ENCODE measurements around the gene KRT36.

DNA sequence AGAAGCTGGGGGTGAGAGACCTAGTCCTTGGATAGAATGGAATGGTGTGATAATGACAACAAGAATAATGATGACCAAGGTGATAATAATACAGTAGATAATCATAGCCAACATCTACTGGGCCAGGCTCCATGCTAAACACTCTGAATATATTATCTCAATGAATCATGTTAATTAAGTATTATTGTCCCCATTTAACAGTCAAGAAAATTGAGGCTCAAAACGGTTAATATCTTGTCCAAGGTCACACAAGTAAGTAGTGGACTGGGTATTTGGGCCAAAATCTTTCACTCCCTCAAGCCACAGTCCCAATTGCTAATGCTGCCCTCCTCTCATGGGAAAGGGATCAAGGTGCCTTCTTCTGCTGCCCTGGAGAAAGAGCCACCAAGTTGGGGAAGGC is 42.3 kb upstream of the KRT36 start:
- TF ChIP-seq POLR2A (IDR thresholded peaks at IDR 0.05) (no peak), CTCF (IDR thresholded peaks at IDR 0.05) (no peak), POLR2AphosphoS5 (IDR thresholded peaks at IDR 0.05) (no peak)

Measured in transverse colon (tissue), 4 donors.